HG03521 (cell line): ENCODE measurements around the gene ACACB.

Experiments used
- ATAC-seq: cut with Tn5 transposase; IDR thresholded peaks from one replicate; pipeline ENCODE4 v1.9.1; 2021; ENCODE audit warnings: mild to moderate bottlenecking, moderate library complexity; ENCODE audit not compliant: unreplicated experiment

ACACB gene

DNA sequence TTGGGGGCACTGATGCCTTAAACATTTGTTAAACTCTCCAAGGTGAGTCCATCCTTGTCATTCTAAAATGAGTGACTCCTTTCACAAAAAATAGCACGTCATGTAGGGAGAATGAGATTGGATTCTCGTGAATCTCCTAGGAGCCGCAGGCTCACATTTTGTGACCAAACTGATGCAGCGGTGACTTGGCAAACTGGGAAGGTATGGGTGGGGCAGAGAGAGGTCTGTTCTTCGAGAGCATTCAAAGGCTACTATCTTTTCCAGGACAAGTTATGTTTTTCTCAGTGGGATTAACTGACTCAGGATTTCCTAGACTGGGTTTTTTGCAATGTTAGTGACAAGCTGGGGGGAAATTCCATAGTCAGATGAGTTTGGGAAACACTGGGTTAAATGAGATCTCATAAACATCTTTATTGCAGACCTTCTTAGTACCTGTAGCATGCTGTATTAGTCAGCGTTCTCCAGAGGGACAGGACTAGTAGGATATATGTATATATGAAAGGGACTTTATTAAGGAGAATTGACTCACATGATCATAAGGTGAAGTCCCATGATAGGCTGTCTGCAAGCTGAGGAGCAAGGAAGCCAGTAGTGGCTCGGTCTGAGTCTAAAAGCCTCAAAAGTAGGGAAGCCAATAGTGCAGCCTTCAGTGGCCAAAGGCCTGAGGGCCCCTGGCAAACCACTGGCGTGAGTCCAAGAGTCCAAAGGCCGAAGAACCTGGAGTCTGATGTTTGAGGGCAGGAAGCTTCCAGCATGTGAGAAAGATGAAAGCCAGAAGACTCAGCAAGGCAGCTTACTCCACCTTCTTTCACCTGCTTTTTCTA, 131.7 kb downstream of the ACACB start:
- no peak for ATAC-seq

- no peak for ATAC-seq
These were observed 134.1 kb downstream of the ACACB start for GRCh38 chr12:109250523-109250922.

GRCh38 chr12:109252799-109253198, 136.4 kb downstream of the ACACB start:
- ATAC-seq, result no peak

DNA sequence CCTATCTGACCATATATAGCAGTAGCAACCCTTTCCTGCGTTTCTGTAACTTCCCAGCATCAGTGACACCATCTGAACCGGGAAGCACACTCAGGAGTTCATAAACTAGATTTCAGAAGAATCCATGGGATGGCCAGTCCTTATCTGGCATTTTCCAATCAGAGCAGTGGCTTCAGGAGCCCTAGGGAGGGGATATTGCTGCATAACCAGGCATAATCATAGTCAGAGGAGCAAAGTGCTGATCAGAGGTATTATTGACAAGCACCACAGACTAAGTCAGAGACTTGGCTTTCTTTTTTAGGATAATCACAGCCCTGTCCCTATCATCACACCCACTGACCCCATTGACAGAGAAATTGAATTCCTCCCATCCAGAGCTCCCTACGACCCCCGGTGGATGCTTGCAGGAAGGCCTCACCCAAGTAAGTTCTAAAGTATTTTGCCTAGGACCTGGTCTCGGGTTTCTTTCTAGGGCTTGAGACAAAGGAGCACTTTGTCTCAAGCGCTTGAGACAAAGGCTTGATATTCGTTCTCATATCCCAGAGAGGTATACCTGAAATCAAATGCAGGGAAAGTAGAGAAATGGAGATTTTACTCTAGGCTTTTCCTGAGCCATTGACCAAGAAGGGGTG, 137.6 kb downstream of the ACACB start:
- no peak for ATAC-seq

DNA sequence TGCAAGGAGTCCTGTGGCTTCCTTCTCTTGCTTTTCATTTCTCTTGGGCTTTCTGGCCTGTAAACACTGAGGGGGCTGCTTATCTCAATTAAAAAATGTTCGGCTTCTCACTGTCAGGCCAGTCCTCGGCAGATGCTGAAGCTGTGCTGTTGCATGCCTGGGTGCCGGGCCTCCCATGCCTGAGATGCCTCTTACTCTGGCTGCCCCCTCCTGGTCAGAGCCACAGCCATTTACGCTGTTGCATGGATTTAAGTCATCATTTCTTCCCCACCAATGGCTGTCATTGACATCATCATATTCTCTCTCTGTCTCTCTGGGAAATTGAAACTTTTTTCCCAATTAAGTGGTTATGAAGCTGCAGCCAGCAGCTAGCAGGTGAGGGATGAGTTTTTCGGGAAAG, 139.0 kb downstream of the ACACB start:
- ATAC-seq, result no peak

DNA sequence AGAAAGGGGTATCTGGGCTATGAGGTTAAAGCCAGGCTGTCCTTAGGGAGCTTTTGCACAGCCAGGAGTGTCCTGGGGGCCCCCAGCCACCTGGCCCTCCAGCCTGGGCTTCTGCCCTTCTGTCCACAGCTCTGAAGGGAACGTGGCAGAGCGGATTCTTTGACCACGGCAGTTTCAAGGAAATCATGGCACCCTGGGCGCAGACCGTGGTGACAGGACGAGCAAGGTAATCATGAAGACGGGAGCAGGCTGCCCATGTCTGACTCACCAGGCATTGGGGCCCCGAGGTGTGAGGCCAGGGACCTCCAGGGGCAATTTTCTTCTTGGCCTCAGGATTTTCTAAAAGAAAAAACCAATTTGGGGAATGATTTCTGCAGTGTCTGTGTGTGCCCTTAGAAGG, 139.6 kb downstream of the ACACB start:
- no peak for ATAC-seq

DNA sequence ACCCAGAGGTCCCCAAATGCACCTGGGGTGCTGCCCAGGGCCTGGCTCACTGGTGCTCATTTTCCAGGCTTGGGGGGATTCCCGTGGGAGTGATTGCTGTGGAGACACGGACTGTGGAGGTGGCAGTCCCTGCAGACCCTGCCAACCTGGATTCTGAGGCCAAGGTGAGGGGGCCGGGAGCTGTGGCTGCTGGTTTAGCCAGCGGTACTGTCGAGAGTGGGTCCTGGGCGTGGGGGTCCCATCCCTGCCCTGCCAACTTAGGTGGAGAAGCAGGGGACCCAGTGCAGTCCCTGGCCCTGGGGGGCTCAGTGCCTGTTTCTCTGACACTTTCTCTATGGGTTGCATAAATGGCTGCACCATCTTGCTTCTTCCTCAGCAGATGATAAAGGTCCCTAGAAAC, 141.8 kb downstream of the ACACB start:
- no peak for ATAC-seq

DNA sequence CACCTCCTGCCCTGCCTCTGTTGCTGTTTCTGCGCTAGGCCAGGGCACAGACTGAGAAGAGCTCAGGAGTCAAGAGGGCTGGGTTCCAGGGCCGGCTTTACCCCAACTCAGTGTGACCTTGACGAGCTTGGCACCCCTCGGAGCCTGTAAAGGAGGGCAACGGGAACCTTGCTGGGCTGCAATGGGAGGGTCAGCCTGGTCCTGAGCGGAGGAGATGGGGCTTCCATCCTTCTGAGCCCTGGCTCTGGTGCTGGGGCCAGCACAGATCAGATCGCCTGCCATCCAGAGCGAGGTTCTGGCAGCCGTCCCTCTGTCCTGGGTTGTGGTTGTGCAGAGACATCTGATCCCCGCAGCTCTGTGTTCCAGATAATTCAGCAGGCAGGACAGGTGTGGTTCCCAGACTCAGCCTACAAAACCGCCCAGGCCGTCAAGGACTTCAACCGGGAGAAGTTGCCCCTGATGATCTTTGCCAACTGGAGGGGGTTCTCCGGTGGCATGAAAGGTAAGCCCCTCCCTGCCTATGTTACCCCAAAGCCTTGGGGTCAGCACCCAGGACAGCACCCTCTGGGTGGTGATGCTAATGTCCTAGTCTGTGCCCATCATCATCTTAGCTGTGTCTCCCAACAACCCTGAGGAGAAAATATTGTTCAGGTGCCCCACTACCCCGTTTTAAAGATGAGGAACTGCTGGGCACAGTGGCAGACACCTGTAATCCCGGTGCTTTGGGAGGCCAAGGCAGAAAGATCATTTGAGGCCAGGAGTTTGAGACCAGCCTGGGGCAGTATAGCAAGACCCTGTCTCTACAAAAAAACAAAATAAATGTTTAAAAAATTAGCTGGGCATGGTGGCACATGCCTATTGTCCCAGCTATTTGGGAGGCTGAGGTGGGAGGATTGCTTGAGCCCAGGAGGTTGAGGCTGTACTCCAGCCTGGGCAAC, 142.5 kb downstream of the ACACB start:
- ATAC-seq, result no peak

DNA sequence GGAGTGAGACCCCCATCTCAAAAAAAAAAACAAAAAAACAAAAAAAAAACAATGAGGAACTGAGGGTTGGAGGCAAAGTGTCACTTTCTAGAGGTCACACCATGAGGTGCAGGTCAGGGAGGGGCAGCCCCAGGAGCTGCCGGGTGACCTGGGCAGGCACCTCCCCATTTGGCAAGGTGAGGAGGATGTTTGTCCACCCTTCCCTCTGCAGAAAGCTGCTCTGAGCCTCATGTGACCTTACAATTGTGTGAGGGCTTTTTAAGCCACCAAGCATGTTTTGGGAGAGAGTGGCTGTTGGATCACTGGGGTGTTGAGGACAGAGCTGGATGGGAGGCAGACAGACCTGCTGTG, 143.1 kb downstream of the ACACB start:
- ATAC-seq, result no peak

GRCh38 chr12:109261087-109261486, 144.7 kb downstream of the ACACB start:
- no peak for ATAC-seq

DNA sequence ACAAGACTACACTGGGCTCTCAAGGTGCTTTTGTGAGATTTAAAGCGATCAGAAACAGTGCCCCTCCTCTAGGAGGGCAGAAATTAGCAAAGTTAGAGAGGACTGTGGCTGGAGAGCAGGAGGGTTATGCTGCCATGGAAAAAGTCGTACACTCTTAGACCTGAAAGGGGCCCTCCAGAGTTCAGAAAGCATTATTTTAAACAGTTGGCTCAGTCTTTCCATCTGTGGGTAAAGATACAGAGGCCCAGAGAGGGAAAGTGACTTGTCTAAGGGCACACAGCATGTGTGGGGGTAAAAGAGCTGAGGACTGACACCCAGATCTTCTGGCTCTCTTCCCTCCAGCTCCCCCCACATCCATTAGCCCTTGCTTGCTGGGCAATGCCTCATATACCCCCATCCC, 145.6 kb downstream of the ACACB start:
- no peak for ATAC-seq

DNA sequence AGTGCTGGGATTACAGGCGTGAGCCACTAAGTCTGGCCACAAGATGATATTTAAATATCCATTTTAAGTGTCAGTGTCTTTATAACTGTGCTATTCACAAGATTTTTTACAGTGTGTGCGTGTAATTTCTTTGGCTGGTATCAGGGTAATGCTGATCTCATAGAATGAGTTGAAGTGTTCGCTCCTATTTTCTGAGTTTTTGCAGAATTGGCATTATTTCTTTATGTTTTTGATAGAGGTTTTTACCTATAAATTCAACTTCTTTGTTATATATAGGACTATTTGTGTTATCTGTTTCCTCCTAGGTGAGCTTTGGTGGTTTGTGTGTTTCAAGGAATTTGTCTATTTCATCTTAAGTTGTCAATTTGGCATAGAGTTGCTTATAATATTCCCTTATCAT, 147.1 kb downstream of the ACACB start:
- no peak for ATAC-seq

GRCh38 chr12:109264095-109264942, 147.9 kb downstream of the ACACB start:
- ATAC-seq, result no peak

DNA sequence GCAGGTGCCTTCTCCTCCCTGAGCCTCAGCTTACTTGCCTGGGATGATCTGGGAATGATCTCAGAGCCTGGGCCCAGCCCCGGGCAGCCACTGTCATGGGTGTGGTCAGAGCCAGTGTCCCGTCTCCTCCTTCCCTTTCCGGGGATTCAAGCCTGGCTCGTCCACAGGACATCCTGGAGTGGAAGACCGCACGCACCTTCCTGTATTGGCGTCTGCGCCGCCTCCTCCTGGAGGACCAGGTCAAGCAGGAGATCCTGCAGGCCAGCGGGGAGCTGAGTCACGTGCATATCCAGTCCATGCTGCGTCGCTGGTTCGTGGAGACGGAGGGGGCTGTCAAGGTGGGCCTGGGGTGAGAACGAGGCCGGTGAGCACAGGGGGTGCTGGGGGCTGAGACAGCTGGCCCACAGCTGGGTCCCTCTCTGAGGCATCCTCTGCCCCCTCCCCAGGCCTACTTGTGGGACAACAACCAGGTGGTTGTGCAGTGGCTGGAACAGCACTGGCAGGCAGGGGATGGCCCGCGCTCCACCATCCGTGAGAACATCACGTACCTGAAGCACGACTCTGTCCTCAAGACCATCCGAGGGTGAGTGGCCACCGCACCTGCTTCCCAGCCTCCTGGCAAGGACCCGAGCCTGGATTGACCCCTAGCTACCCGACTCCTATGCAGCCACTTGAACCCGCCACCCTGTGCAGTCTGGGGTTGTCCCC, 148.7 kb downstream of the ACACB start:
- ATAC-seq, result no peak

DNA sequence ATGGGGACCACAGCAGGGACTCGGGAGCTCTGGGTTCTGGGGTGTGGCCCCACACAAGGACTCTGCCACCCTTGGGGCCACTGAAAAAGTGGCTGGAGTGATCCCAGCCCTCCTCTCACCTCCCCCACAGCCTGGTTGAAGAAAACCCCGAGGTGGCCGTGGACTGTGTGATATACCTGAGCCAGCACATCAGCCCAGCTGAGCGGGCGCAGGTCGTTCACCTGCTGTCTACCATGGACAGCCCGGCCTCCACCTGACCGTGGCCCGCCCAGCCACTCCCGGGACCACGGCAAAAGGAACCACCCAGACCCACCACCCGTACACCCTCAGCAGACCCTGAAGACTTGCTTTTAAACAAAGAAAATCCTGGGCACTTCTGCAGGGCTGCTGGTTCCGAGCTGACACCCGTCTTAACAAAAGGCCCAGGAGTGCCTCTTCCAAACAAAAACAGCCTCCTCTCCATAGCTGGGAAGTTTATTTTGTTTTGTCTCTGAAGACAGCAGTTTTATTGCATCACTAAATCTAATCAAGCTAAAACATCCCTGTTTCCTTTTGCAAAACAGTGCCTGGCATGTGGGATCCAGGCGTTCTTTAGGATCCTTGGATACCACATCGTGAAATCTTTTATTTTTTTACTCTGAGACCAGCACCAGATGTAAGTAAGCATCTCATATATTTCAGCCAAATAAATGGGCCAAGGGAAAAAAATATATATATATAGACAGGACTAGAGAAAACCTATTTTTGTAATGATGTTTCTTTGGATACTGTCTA, 149.9 kb downstream of the ACACB start:
- ATAC-seq, result no peak

DNA sequence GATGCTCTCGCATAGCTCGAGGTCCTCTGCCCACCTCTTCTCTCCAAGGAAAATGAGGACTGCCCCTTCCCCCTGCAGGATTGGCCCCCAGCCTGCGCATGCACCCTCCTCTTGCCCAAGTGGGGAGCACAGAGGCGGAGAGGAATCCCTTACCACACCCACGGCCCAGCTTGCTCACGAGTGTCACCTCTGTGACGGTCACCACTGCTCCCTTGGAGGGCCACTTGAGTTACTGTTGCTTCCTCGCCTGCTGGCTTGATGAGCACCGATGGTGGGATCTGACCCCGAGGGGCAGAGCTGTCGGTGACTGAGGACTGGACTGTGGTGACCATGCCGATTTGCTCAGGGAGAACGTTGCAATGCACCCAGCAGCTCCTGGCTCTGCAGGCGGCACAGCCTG, 151.0 kb downstream of the ACACB start:
- ATAC-seq, result no peak

DNA sequence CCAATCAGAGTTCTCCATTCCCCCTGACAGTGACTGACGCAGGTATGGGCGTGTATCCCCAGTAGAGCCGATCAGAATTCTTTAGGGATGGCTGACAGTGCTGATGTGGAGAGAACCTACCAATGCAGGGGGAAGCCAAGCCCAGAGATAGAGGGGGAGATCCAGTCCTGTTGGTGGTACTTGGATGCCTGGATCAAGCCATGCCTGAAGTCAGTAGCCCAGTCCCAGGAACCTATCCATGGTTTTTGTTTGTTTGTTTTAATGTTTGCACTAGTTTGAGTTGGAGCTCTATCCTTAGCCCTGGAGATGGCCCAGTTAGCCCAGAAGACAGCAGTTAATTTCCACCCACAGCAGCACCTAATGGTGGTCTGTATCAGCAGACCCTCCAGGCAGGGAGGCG, 152.5 kb downstream of the ACACB start:
- no peak for ATAC-seq

GRCh38 chr12:109269428-109269827, 153.0 kb downstream of the ACACB start:
- ATAC-seq, result no peak

GRCh38 chr12:109270494-109270893, 154.1 kb downstream of the ACACB start:
- no peak for ATAC-seq
